ENCODE results near the gene RYR2.
A peak's percentile ranks its signal among the peaks of the same experiment; 100 is the strongest.

The RYR2 gene

DNA sequence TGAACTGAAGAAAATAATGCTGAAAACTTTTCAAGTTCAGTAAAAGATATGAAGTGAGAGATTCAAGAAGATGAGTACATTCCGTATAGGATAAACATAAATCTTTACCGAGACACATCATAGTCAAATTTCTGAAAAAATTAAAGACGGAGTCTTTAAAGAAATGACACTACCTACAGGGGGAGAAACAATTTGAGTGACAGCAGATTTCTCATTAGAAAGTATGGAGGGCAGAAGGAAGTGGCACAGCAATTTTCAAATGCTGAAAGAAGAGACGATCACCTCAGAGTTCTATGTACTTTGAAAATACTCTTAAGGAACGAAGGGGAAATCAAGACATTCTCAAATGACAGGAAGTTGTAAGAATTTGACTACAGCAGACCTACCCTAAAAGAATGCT is 577.6 kb downstream of the RYR2 start:
- H3K9me3 ChIP-seq = no peaks in the 10 kb centered on the region
- DNase-seq (ENCODE audit: low spot score in 2 of 2) = no peak
- H3K4me1 ChIP-seq = no peaks in the 10 kb centered on the region
- H3K4me3 ChIP-seq = no peak overlapping the region
- no peaks in the 10 kb centered on the region for H3K36me3 ChIP-seq (replicated peaks)
- no peaks in the 10 kb centered on the region for H3K27me3 ChIP-seq (ENCODE audit: low read depth)
- in situ Hi-C loops (cut with MboI; ENCODE audit: low sequenced_read_pairs) = no loop called here

DNA sequence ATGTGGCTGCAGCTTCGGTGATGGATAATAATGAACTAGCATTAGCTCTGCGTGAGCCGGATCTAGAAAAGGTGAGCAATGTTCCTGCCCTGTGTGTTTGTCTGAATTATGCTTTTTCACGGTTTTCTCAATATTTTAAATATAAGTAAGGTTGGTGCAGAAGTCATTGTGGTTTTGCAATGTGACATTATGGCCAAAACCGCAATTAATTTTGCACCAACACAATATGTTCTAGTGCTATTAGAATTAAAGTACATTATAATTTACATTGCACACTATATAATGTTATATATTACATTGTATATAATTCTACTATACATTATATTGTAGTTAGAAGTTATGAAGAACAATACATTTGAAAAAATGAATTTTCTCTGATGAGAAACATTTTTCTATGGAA is 592.9 kb downstream of the RYR2 start:
- Histone ChIP-seq H3K9me3 (no peaks in the 10 kb centered on the region), H3K36me3 (replicated peaks) (no peaks in the 10 kb centered on the region), H3K27me3 (ENCODE audit: low read depth) (no peaks in the 10 kb centered on the region), H3K4me1 (no peaks in the 10 kb centered on the region), H3K4me3 (no peak overlapping the region)
- no peak for DNase-seq (ENCODE audit: low spot score in 2 of 2)
- in situ Hi-C loops (cut with MboI; ENCODE audit: low sequenced_read_pairs) = no loop called here

DNA sequence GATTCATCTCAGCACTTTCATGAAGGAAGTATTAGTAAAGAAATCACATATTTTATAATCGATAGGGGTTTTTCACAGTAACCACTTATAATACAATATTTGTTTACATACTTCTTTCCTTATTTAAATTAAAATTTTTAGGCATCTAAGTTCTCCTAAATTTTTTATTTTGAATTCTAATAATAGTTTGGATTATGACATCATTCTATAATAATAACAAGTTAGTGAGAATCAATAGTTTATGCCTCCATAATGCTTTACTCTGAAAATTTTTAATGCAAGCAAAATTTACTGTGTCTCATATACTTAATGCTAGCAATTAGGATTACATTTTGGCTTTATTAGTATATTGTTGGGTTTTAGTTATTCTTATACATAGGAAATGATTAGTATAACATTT is 596.6 kb downstream of the RYR2 start:
- Histone ChIP-seq H3K4me3 (no peak overlapping the region), H3K9me3 (no peaks in the 10 kb centered on the region), H3K4me1 (no peaks in the 10 kb centered on the region), H3K27me3 (ENCODE audit: low read depth) (no peaks in the 10 kb centered on the region), H3K36me3 (replicated peaks) (no peaks in the 10 kb centered on the region)
- in situ Hi-C loops (cut with MboI; ENCODE audit: low sequenced_read_pairs) = no loop called here
- DNase-seq (ENCODE audit: low spot score in 2 of 2) = no peak

DNA sequence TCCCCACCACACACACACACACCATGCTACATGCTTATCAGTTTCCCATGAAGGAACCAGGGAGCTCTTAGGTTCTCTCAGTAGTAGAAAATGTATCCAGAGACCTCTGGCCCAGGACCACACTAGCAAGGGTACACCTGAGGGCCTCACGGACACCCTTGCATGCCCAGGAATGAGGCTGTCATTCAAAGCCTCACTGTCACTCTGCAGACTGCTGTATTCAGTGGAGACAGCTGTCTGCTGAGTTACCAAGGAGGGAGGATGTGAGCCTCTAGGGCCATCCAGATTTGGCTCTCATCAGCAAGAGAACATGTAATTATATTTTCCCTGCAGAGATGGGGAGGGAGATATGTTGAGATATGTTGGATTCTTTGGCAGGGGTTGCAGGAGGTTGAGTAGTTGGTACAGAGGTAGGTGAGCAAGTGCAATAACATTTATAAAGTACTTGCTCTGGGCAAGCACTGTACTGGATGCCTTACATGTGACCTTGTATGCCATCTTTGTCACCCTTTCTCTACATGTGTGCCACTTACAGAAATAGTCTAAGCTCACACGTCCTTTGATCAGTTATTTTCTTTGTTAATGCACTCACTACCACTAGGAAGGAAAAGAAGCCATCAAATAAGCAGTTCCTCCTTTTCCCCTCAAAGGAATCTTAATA is 598.2 kb downstream of the RYR2 start:
- no peak overlapping the region for H3K4me3 ChIP-seq
- in situ Hi-C loops (cut with MboI; ENCODE audit: low sequenced_read_pairs) = no loop called here

DNA sequence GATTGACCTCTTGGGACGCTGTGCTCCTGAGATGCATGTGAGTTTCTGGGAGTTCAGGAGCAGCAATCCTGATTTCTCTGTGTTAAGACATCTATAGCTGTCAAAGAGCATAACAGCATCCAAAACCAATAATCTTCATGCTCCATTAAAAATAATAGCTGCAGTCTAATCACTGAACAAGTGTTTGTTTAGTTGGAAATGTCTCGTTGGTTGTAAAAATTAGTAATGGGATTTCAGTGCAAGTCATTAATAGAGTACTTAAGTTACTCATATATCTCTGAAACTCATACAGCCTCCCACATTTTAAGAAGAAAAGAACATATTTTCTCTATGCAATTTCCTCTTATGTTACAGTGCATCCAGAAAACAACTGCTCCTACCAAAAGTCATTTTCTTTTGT is 599.0 kb downstream of the RYR2 start:
- no peaks in the 10 kb centered on the region for H3K9me3 ChIP-seq
- DNase-seq (ENCODE audit: low spot score in 2 of 2) = no peak
- in situ Hi-C loops (cut with MboI; ENCODE audit: low sequenced_read_pairs) = no loop called here

More for the DNA sequence above, 598.2 kb downstream of the RYR2 start:
- no peak for DNase-seq (ENCODE audit: low spot score in 2 of 2)
- H3K4me1 ChIP-seq = no peaks in the 10 kb centered on the region
- H3K9me3 ChIP-seq = no peaks in the 10 kb centered on the region
- no peaks in the 10 kb centered on the region for H3K27me3 ChIP-seq (ENCODE audit: low read depth)
- no peaks in the 10 kb centered on the region for H3K36me3 ChIP-seq (replicated peaks)

DNA sequence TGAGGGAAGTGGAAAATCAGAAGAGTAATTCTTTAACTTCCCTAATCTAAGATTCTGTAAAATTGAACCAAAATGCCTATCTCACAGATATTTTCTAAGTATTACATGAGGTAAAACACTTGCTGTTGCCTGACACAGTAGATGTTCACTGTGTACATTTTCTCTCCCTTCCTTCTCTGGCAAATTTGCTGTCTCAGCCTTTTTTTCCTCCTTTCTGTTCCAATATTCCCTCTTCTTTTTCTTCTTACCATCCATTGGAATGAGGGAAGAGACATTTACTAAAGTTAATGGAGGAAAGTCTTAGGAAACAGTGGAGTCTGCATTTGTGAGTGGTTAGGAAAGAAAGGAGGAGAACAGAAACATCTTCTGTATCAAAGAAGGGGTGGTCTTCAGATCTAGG is 608.8 kb downstream of the RYR2 start:
- no peak for DNase-seq (ENCODE audit: low spot score in 2 of 2)
- Histone ChIP-seq H3K27me3 (ENCODE audit: low read depth) (no peaks in the 10 kb centered on the region), H3K4me3 (no peak overlapping the region), H3K9me3 (no peaks in the 10 kb centered on the region), H3K36me3 (replicated peaks) (no peaks in the 10 kb centered on the region), H3K4me1 (no peaks in the 10 kb centered on the region)
- in situ Hi-C loops (cut with MboI; ENCODE audit: low sequenced_read_pairs) = no loop called here

More for the DNA sequence above, 599.0 kb downstream of the RYR2 start:
- H3K27me3 ChIP-seq (ENCODE audit: low read depth) = no peaks in the 10 kb centered on the region
- H3K4me1 ChIP-seq = no peaks in the 10 kb centered on the region
- no peak overlapping the region for H3K4me3 ChIP-seq
- no peaks in the 10 kb centered on the region for H3K36me3 ChIP-seq (replicated peaks)

DNA sequence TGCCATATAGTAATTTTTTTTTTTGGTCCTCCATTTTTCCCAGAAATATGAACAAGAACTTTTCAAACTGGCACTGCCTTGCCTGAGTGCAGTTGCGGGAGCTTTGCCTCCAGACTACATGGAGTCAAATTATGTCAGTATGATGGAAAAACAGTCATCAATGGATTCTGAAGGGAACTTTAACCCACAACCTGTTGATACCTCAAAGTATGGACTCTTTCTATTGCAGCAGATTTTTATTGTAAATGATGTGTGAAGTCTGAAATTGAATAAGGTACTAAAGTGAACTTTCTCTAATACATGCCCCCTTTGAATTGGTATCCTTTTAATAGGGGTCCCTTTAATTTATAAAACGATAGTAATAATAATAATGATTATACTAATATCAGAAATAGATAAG is 613.8 kb downstream of the RYR2 start:
- in situ Hi-C loops (cut with MboI; ENCODE audit: low sequenced_read_pairs) = no loop called here
- no peak for DNase-seq (ENCODE audit: low spot score in 2 of 2)

DNA sequence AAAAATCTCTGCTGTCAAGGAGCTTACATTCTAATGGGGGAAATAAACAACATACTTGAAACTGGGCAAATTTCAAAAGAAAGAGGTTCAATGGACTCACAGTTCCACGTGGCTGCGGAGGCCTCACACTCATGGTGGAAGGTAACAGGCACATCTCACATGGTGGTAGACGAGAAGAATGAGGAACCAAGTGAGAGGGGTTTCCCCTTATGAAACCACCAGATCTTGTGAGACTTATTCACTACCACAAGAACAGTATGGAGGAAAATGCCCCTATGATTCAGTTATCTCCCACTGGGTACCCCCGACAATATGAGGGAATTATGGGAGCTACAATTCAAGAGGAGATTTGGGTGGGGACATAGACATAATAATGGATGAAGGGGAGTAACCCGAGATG is 622.4 kb downstream of the RYR2 start:
- Histone ChIP-seq H3K4me1 (peaks cover 13% of the 10 kb centered on the region), H3K36me3 (replicated peaks) (no peaks in the 10 kb centered on the region), H3K27me3 (ENCODE audit: low read depth) (no peaks in the 10 kb centered on the region), H3K4me3 (no peak overlapping the region), H3K9me3 (no peaks in the 10 kb centered on the region)
- no peak for DNase-seq (ENCODE audit: low spot score in 2 of 2)
- in situ Hi-C loops (cut with MboI; ENCODE audit: low sequenced_read_pairs) = no loop called here

More for the DNA sequence above, 613.8 kb downstream of the RYR2 start:
- H3K27me3 ChIP-seq (ENCODE audit: low read depth) = no peaks in the 10 kb centered on the region
- H3K4me1 ChIP-seq = no peaks in the 10 kb centered on the region
- H3K4me3 ChIP-seq = no peak overlapping the region
- no peaks in the 10 kb centered on the region for H3K36me3 ChIP-seq (replicated peaks)
- no peaks in the 10 kb centered on the region for H3K9me3 ChIP-seq

DNA sequence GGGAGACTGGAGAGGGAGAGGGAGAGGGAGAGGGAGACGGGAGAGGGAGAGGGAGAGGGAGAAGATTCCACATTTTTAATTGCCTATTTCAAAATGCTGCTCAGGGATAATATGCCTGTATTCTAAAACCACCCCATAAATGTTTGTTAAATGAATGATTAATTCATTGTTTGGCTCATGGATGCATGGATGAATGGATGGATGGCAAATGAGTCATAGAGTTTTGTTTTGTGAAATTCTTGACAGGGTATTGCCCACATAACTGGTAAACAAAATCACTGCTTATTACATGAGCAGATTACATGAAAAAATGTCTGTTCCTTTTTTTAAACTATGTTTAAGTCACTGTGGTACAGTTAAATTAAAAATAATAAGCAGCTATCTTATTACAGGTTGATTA is 628.3 kb downstream of the RYR2 start:
- Histone ChIP-seq H3K27me3 (ENCODE audit: low read depth) (no peaks in the 10 kb centered on the region), H3K4me3 (no peak overlapping the region), H3K4me1 (peaks cover 4% of the 10 kb centered on the region), H3K9me3 (no peaks in the 10 kb centered on the region), H3K36me3 (replicated peaks) (no peaks in the 10 kb centered on the region; the same call in 1 of the 2 replicates)
- DNase-seq (ENCODE audit: low spot score in 2 of 2) = no peak
- in situ Hi-C loops (cut with MboI; ENCODE audit: low sequenced_read_pairs) = loop anchor here (10.0 kb wide), 1 partner anchor 134 kb away; no protein-coding TSS in a partner anchor

DNA sequence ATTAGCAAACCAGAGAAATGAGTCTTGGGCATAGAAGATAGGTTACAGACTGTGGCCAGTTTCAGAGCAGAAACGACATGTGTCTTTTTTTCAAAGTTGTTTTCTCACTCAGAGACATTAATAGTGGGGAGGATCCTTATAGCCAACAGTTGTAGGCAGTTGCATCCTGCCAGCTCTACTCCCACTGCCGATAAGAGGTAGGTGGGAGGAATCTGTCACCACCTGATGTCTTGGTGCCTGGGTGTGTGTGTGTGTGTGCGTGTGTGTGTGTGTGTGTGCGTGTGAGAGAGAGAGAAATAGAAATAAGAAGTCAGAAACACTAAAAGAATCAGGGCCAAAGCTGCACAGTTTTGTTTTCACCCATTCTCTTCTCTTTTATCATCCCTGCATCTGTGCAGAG is 629.3 kb downstream of the RYR2 start:
- Histone ChIP-seq H3K4me3 (no peak overlapping the region), H3K9me3 (no peaks in the 10 kb centered on the region), H3K27me3 (ENCODE audit: low read depth) (no peaks in the 10 kb centered on the region), H3K36me3 (replicated peaks) (no peaks in the 10 kb centered on the region; the same call in 1 of the 2 replicates), H3K4me1 (peaks cover 12% of the 10 kb centered on the region)
- in situ Hi-C loops (cut with MboI; ENCODE audit: low sequenced_read_pairs) = loop anchor here (10.0 kb wide), 1 partner anchor 134 kb away; no protein-coding TSS in a partner anchor
- DNase-seq (ENCODE audit: low spot score in 2 of 2) = no peak

DNA sequence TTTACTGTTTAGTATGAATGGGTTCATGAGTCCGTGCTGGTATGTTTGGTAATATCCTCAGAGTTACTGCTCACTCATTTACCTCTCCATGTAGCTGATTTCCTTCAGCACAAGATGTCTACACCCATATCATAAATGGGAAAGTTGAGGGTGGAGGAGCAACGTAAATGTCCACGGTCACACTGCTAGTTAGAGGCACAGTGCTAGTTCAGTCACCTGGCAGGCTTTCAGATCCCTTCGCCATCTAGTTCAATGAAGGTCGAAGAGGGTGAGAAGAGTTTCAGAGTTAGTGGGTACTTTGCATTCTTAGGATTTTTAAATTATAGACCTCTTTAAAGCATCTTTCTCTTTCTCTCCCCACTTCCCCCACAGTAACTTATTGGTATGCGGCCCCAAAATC is 630.0 kb downstream of the RYR2 start:
- Histone ChIP-seq H3K9me3 (no peaks in the 10 kb centered on the region), H3K36me3 (replicated peaks) (no peaks in the 10 kb centered on the region; the same call in 1 of the 2 replicates), H3K4me1 (peaks cover 17% of the 10 kb centered on the region), H3K27me3 (ENCODE audit: low read depth) (no peaks in the 10 kb centered on the region), H3K4me3 (no peak overlapping the region)
- in situ Hi-C loops (cut with MboI; ENCODE audit: low sequenced_read_pairs) = loop anchor here (10.0 kb wide), 1 partner anchor 133 kb away; no protein-coding TSS in a partner anchor
- DNase-seq (ENCODE audit: low spot score in 2 of 2) = no peak

DNA sequence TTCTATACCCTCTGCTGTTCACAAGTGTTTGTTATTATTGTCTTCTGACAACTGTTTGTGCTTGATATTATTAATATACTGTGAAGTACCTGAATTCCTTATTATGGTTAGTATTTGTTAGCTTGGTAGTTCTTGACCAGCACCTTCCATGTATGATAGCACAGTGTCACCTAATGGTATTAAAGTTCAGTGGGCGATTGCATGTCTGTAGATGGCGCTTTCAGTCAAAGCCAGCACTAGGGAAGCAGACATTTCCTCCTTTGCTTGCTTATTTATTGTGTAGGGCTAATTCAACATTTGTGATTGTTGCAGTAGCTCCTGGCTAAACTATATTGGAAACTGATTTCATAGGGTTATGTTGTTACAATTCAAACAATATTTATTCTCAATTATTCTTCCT is 630.8 kb downstream of the RYR2 start:
- peak; percentile 12 to 47 for DNase-seq (ENCODE audit: low spot score in 2 of 2)
- in situ Hi-C loops (cut with MboI; ENCODE audit: low sequenced_read_pairs) = loop anchor here (10.0 kb wide), 1 partner anchor 132 kb away; no protein-coding TSS in a partner anchor
- no peaks in the 10 kb centered on the region for H3K9me3 ChIP-seq
- peaks cover 18% of the 10 kb centered on the region for H3K4me1 ChIP-seq
- no peaks in the 10 kb centered on the region; the same call in 1 of the 2 replicates for H3K36me3 ChIP-seq (replicated peaks)
- H3K27me3 ChIP-seq (ENCODE audit: low read depth) = no peaks in the 10 kb centered on the region
- no peak overlapping the region for H3K4me3 ChIP-seq

DNA sequence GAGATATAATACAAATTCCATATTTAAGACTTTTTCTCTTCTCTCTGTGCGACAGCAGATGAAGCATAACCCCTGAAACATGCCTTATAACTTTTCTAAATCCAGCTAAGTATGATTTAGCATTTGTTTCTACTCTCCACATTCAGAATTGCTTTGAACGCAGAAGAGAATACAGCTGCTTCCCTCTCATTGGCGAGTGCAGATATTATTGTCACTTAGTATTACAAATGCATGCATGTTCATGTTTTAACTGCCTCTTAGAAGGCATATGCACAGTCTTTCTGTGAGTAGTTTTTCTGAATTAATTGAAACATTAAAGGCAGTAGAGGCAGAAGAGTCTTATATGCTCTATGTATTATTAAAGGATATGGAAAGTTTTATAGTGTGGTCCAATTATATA is 631.6 kb downstream of the RYR2 start:
- Histone ChIP-seq H3K4me1 (peaks cover 21% of the 10 kb centered on the region), H3K4me3 (no peak overlapping the region), H3K36me3 (replicated peaks) (no peaks in the 10 kb centered on the region; the same call in 1 of the 2 replicates), H3K27me3 (ENCODE audit: low read depth) (no peaks in the 10 kb centered on the region), H3K9me3 (no peaks in the 10 kb centered on the region)
- in situ Hi-C loops (cut with MboI; ENCODE audit: low sequenced_read_pairs) = loop anchor here (10.0 kb wide), 1 partner anchor 131 kb away; no protein-coding TSS in a partner anchor
- DNase-seq (ENCODE audit: low spot score in 2 of 2) = no peak

DNA sequence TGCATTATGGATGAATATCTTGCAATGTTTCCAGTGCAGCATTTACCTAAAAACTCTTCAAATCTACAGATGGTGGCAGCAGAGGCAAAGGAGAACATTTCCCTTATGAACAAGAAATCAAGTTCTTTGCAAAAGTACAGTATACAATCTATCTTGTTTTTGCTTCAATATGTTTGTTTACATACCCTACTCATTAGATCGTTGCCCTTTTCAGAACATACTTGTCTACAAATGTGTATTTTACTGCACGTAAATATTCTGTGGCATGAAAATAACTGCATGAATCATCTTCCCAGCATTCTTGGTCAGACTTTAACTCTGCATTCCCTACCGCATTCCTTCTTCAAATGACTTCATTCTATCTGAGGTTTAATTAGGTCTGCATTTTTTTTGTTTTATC is 636.0 kb downstream of the RYR2 start:
- in situ Hi-C loops (cut with MboI; ENCODE audit: low sequenced_read_pairs) = loop anchor here (10.0 kb wide), 1 partner anchor 127 kb away; no protein-coding TSS in a partner anchor
- peak; percentile 12 to 30 for DNase-seq (ENCODE audit: low spot score in 2 of 2)
- peaks cover 23% of the 10 kb centered on the region for H3K4me1 ChIP-seq
- no peaks in the 10 kb centered on the region; the same call in 1 of the 2 replicates for H3K36me3 ChIP-seq (replicated peaks)
- H3K9me3 ChIP-seq = no peaks in the 10 kb centered on the region
- H3K27me3 ChIP-seq (ENCODE audit: low read depth) = no peaks in the 10 kb centered on the region
- H3K4me3 ChIP-seq = no peak overlapping the region

All from HAP-1 (cell line).